ENCODE data around the gene RYK.
"Not testable (repeated sequence)": the region's sequence is repeated elsewhere in the genome, so short reads cannot be mapped to it uniquely, and the experiment has no call there.

Gene RYK

DNA sequence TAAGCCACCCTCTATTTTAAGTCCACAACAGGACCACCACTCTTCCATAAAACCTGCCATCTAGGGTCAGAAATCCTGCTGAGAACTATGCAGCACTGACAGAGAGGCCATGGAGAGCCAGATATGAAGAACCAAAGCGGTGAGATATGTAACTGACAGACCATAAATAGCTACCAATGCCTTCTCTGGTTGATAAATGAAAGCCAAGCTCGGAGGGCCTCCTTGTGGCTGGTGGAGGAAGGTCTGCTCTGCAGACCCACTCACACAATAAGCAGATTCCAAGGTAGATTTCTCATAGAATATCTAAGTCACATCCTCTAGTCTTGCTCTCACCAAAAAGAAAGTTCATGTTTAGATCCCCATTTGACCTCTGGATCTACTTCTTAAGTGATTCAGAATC is 38.9 kb downstream of the RYK start:
- DNase-seq (ENCODE audit: low read depth): peak; percentile 66
- TF ChIP-seq, protein P1, sequence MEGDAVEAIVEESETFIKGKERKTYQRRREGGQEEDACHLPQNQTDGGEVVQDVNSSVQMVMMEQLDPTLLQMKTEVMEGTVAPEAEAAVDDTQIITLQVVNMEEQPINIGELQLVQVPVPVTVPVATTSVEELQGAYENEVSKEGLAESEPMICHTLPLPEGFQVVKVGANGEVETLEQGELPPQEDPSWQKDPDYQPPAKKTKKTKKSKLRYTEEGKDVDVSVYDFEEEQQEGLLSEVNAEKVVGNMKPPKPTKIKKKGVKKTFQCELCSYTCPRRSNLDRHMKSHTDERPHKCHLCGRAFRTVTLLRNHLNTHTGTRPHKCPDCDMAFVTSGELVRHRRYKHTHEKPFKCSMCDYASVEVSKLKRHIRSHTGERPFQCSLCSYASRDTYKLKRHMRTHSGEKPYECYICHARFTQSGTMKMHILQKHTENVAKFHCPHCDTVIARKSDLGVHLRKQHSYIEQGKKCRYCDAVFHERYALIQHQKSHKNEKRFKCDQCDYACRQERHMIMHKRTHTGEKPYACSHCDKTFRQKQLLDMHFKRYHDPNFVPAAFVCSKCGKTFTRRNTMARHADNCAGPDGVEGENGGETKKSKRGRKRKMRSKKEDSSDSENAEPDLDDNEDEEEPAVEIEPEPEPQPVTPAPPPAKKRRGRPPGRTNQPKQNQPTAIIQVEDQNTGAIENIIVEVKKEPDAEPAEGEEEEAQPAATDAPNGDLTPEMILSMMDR (IDR thresholded peaks at IDR 0.05; ENCODE audit: low read depth, low read length): peak; percentile 57
- no peak for TF ChIP-seq MYC (IDR thresholded peaks at IDR 0.05; ENCODE audit: low read depth, low read length)

DNA sequence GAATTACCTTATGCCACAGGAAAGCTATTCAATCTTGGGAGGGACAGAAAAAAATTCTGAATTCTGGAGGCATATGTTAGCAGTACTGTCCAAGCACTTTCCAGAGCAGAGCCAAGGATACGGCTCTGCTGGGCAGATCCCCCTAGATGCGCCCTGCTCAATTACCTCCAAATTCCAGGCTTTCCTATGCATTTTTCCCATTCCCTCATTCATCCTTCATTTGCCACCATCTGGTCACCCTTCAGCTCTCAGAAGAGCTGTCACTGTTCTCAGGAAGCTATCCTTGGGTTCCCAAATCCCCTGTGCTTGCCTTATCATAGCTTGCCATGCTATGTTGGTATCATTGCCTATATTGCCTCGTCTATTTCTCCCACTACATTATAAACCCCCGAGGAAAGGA is 45.2 kb downstream of the RYK start:
- TF ChIP-seq, protein P2, sequence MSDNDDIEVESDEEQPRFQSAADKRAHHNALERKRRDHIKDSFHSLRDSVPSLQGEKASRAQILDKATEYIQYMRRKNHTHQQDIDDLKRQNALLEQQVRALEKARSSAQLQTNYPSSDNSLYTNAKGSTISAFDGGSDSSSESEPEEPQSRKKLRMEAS (IDR thresholded peaks at IDR 0.05; ENCODE audit: low read depth, low read length): no peak
- TF ChIP-seq POLR2A (IDR thresholded peaks at IDR 0.05; ENCODE audit: extremely low read depth, insufficient read length) (no peak), MYC (IDR thresholded peaks at IDR 0.05; ENCODE audit: low read depth, low read length) (no peak)
- TF ChIP-seq, protein P1 (IDR thresholded peaks at IDR 0.05; ENCODE audit: low read depth, low read length): no peak
- DNase-seq (ENCODE audit: low read depth): no peak
- no peak overlapping the region for H3K4me3 ChIP-seq (ENCODE audit: low read depth, low read length)

More for the DNA sequence above, 38.9 kb downstream of the RYK start:
- no peak overlapping the region for H3K4me3 ChIP-seq (ENCODE audit: low read depth, low read length)

DNA sequence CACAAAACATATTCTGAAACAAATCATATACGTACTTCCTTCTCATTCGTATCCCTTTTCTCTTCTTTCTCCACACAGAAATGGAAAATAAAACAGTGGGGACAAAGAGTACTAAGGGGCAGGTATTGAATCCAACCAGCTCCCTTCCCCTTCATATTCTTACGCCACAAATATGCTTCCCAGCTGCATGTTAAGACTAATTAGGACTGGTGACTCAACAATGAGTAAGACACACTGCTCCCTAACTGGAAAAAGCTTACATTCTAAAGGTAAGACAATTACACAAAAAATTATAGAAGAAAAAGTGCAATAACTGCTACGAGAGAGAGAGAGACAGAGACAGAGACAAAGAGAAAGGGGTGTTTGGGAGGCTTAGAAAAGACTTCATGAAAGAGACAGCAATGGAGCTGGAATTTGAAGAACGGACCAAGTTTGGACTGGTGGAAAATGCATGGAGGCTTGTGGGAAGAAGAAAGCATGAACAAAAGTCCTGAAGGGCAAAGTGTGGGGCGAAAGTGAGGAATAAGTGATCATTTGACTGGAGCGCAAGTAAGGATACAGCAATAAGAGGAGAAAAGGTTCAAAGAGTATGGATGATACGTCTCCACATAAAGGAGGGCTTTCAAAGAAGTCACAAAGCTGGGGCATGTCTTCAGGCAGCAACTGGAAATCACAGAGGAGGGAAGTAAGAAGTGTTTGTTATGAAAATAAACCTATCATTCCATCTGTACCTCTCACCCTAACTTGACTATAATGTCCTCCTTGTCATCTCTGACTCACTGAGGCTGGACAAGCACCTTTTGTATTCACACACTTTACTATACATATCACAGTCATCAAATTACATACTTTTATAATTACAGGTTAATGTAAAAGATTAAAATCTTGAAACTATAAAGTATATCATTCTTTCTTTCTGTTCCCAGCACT is 49.2 kb downstream of the RYK start:
- no peak overlapping the region for H3K4me3 ChIP-seq (ENCODE audit: low read depth, low read length)
- no peak for DNase-seq (ENCODE audit: low read depth)
- TF ChIP-seq, protein P1 (IDR thresholded peaks at IDR 0.05; ENCODE audit: low read depth, low read length): no peak
- TF ChIP-seq POLR2A (IDR thresholded peaks at IDR 0.05; ENCODE audit: extremely low read depth, insufficient read length) (no peak), MYC (IDR thresholded peaks at IDR 0.05; ENCODE audit: low read depth, low read length) (no peak)
- TF ChIP-seq, protein P2 (IDR thresholded peaks at IDR 0.05; ENCODE audit: low read depth, low read length): no peak

DNA sequence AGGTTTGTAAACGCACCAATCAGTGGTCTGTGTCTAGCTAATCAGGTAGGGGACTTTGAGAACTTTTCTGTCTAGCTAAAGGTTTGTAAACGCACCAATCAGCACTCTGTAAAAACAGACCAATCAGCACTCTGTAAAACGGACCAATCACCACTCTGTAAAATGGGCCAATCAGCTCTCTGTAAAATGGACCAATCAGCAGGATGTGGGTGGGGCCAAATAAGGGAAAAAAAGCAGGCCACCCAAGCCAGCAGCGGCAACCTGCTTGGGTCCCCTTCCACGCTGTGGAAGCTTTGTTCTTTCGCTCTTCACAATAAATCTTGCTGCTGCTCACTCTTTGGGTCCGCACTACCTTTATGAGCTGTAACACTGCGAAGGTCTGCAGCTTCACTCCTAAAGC is 50.8 kb downstream of the RYK start:
- DNase-seq (ENCODE audit: low read depth): not testable (repeated sequence)

DNA sequence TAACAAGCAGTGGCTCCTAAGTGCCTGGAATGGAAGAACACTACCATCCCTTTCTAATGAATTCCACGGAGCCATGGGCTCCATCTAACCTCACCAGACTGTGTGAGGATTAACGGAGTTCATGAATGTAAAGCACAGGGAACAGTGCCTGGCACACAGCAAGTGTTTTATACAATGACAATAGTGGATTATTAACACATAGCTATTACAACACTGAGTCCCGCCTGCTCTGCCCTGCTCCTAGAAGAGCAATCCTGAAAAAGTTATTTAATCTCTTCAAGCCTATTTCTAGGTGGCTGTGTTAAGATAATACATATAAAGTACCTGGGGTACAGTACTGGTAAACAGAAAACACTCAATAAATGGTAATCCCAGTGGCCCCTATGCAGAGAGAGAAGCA is 51.4 kb downstream of the RYK start:
- no peak overlapping the region for H3K4me3 ChIP-seq (ENCODE audit: low read depth, low read length)
- DNase-seq (ENCODE audit: low read depth): no peak

More for the DNA sequence above, 50.8 kb downstream of the RYK start:
- H3K4me3 ChIP-seq (ENCODE audit: low read depth, low read length): not testable (repeated sequence)

DNA sequence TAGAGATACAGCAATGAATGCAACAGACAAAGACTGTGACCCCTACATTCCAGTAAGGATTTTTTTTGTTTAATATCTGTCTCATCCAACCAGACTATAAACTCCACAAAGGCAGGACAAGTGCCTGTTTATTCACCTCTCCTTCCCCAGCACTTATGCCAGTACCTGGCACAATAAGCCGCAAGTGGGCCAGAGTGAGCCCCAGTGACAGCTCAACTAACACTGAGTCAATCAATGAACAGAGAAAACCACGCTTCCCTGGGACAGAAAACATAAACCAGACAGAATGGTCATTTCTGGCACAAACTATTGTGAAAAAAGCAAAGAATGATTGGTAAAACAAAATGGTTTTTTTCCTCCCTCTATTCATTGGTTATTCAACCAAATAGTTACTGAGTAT is 52.2 kb downstream of the RYK start:
- no peak for DNase-seq (ENCODE audit: low read depth)
- H3K4me3 ChIP-seq (ENCODE audit: low read depth, low read length): no peak overlapping the region
- TF ChIP-seq, protein P1 (IDR thresholded peaks at IDR 0.05; ENCODE audit: low read depth, low read length): no peak
- TF ChIP-seq MYC (IDR thresholded peaks at IDR 0.05; ENCODE audit: low read depth, low read length): no peak

More for the DNA sequence above, 51.4 kb downstream of the RYK start:
- TF ChIP-seq, protein P2 (IDR thresholded peaks at IDR 0.05; ENCODE audit: low read depth, low read length): no peak
- TF ChIP-seq MYC (IDR thresholded peaks at IDR 0.05; ENCODE audit: low read depth, low read length): no peak

DNA sequence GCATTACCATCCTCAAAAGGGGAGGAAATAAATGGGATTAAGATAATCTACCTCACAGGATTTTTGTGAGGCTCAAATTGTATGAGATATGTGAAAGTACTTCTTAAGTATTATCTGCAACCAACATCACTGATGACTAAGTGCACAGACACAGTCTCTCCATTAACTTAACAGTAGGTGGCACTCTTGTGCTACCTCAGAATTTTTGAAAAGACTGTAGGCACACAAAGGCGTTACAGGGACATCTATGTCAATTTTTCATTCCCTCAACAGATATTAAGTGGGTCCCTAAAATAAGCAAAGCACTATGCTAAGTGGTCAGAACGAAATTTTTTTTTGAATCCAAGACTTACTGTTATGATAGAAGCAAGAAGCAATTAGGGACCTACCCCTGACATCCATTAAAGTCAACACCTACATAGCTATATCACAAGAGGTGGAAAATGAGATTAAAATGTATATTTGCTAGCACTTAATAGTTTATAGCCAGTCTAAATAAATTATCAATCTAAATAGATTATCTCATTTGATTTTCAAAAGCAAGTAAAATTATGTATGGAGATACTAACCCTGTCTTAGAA is 52.9 kb downstream of the RYK start:
- TF ChIP-seq POLR2A (IDR thresholded peaks at IDR 0.05; ENCODE audit: extremely low read depth, insufficient read length) (no peak), MYC (IDR thresholded peaks at IDR 0.05; ENCODE audit: low read depth, low read length) (no peak)
- TF ChIP-seq, protein P2 (IDR thresholded peaks at IDR 0.05; ENCODE audit: low read depth, low read length): no peak
- TF ChIP-seq, protein P1 (IDR thresholded peaks at IDR 0.05; ENCODE audit: low read depth, low read length): peak; percentile 63
- H3K4me3 ChIP-seq (ENCODE audit: low read depth, low read length): no peak overlapping the region
- DNase-seq (ENCODE audit: low read depth): peak; percentile 66

Measured in NB4 (cell line).